HL-60 (cell line): ENCODE measurements around the gene CAPN8.

Experiments
- DNase-seq, 2 experiments: peaks; one replicate each; pipeline ENCODE4 v3.0.0-alpha.2; 2010 to 2020; ENCODE audit warnings: low read depth in 1 of 2, low spot score in 1 of 2
- H3K27ac ChIP-seq: fragments of 250-450 bp; sonication (Bioruptor Pico); replicated peaks from 2 replicates; pipeline ENCODE4 v1.5.1; 2020; ENCODE audit warnings: mild to moderate bottlenecking, moderate library complexity
- H3K27me3 ChIP-seq: fragments of 250-450 bp; sonication (Bioruptor Pico); 2 replicates; pipeline ENCODE4 v1.5.1; 2021; ENCODE audit warnings: mild to moderate bottlenecking, moderate library complexity; ENCODE audit not compliant: insufficient read depth, poor library complexity, severe bottlenecking
- H3K4me3 ChIP-seq: replicated peaks from 2 replicates; pipeline ENCODE4 v1.5.1; 2011; ENCODE audit warnings: mild to moderate bottlenecking, control low read depth, low read length; ENCODE audit not compliant: insufficient read depth
- CTCF ChIP-seq: IDR thresholded peaks from one replicate; pipeline ENCODE4 v1.5.1; 2011; ENCODE audit warnings: low read length, control low read depth, inconsistent platforms; ENCODE audit not compliant: insufficient read depth
- GABPA ChIP-seq: IDR thresholded peaks from 2 replicates; pipeline ENCODE4 v1.6.1; 2012; ENCODE audit warnings: low read depth
- POLR2AphosphoS5 ChIP-seq: IDR thresholded peaks from 2 replicates; pipeline ENCODE4 v1.6.1; 2012; ENCODE audit warnings: low read depth
- REST ChIP-seq: IDR thresholded peaks from 2 replicates; pipeline ENCODE4 v1.6.1; 2012; ENCODE audit warnings: low read depth; ENCODE audit not compliant: insufficient replicate concordance
- SPI1 ChIP-seq: IDR thresholded peaks from 2 replicates; pipeline ENCODE4 v1.6.1; 2012; ENCODE audit warnings: low read depth, mild to moderate bottlenecking, borderline replicate concordance

The CAPN8 gene

GRCh38 chr1:223653015-223653414, 12.5 kb downstream of the CAPN8 start:
- Histone ChIP-seq H3K27me3 (peaks cover 2% of the 10 kb centered on the region), H3K4me3 (no peak overlapping the region), H3K27ac (no peak overlapping the region)
- DNase-seq = no peak
- TF ChIP-seq REST (no peak), CTCF (no peak), SPI1 (no peak), GABPA (no peak), POLR2AphosphoS5 (no peak)

GRCh38 chr1:223652436-223652941, 13.0 kb downstream of the CAPN8 start:
- Histone ChIP-seq H3K27me3 (peaks cover 2% of the 10 kb centered on the region), H3K4me3 (no peak overlapping the region), H3K27ac (no peak overlapping the region)
- TF ChIP-seq REST (no peak), GABPA (no peak), CTCF (no peak), SPI1 (no peak), POLR2AphosphoS5 (no peak)
- no peak for DNase-seq

- no peak for TF ChIP-seq SPI1
- TF ChIP-seq REST = no peak
- no peak for TF ChIP-seq GABPA
- TF ChIP-seq POLR2AphosphoS5 = no peak
- TF ChIP-seq CTCF = no peak
- Histone ChIP-seq H3K4me3 (no peak overlapping the region), H3K27me3 (peaks cover 2% of the 10 kb centered on the region), H3K27ac (no peak overlapping the region)
- no peak for DNase-seq
Observed at GRCh38 chr1:223651291-223651991, 14.1 kb downstream of the CAPN8 start.
